NCI-H1694 treated with DMSO at 0.1 percent for 48 hours (cell line): ENCODE results near the gene WIZ.

Experiments
- DNase-seq: peaks from one replicate; lab custom pipeline; 2025; lab: John Stamatoyannopoulos, UW

The WIZ gene

GRCh38 chr19:15464394-15465385 is 14.9 kb upstream of the WIZ start, which contains the start of gene RASAL3:
Gene RASAL3 (minus strand): TSS chr19:15464544. CDS start chr19:15464358, 186 bp downstream.
- no peak for DNase-seq

- no peak for DNase-seq
These were observed 14.2 kb upstream of the WIZ start for GRCh38 chr19:15463861-15464371.

- no peak for DNase-seq
These were observed 11.9 kb upstream of the WIZ start for GRCh38 chr19:15461694-15462093.

GRCh38 chr19:15457701-15458484 is 8.1 kb upstream of the WIZ start:
- DNase-seq = no peak

GRCh38 chr19:15456871-15457700 is 7.3 kb upstream of the WIZ start:
- DNase-seq = no peak

DNA sequence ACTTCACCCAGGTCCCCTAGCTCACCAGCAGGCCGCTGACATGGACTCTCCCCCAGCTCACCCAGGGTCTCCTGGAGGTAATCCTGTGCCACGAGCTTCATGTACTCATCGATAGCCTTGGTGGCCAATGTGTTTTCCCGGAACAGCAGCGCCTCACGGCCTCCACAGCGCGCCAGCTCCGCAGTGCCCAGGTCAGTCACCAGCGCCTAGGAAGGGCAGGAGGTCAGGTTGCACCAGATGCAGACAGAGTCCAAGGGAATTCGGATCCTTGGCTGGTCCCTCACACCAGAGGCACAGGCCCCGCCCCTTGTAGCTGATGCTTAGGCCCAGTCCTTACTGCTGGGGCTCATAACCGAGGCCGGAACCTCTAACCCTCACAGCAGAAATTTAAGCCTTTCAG is 6.7 kb upstream of the WIZ start:
- no peak for DNase-seq

DNA sequence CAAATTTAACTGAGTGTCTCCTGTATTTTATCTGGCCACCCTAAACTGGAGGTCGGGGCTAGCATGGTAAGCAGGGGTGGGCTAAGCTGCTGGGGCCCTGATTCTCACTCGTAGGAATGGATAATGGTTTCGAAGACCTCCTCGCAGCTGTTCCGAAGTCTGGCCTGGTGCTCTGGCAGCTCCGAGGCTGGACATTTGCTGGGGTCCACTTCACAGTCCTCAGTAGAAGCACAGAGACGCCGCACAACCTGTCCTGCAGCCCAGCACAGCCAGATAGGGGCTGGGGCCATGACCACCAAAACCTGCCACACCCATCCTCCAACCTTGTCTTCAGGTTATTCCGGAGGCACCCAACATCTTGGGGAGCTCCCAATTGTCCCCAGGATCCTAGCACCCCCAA is 6.2 kb upstream of the WIZ start:
- DNase-seq = no peak

DNA sequence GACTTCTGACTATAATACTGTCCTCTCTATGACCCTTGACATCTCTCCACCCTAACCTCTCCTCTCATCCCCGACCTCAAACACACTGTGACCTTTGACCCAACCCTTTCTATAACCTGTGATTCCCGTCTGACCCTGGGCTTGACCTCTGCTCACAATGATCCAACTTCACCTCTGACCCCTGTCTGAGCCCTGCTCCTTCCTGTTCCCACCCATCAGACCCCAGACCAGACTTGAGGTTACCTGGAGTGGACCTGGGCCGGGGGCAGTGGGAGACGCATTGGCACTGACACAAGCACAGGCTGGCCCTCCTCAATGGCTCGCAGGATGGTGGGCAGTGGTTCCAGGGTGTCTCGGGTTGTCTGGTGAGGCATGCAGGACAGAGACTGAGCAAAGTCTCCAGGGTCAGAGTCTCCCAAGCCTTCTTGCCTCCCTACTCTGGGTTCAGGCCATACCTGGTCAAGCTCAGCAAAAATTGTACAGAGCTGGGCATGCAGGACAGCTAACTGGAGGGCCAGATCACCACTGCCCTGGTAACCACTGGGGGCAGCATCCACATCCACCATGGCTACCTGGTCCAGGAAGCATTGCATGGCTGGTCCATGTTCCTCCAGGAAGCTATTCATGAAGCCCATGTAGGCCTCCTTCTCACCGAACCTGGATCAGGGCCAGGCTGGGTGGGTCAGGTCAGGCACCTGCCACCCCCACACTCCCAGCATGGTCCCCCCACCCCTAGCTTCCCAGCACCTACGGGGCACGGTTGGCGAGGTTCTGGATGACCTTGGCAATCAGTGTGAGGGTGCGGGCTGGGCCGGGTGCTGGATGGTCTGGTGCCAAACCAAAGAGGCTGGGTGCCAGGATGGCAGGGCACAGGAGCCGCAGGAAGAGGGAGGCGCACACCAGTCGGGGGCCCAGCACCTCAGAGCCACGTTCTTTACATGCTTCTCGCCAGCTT is 4.4 kb upstream of the WIZ start:
- no peak for DNase-seq

DNA sequence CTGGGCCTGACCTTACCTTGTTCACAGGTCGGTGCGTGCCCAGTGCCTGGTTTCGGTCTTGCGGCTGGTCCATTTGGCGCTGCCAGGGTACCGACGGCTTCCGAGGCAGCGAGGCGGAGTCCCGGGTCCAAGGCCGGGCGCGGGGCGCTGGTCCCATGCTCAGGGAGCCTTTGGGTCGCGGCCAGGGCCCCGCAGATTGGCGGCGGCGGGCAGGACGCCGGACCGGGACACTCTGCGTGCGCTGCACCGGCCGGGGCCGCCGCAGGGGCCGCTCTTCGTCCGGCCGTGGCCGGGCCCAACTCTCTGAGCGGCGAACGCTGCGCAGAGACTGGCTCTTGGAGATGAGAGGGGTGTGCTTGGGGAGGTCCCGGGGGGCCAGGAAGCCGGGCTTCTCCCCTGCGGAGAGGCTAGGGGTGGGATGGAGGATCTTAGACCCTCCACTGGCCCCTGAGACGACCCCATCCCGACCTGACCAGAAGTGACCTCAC is 3.4 kb upstream of the WIZ start:
- no peak for DNase-seq

DNA sequence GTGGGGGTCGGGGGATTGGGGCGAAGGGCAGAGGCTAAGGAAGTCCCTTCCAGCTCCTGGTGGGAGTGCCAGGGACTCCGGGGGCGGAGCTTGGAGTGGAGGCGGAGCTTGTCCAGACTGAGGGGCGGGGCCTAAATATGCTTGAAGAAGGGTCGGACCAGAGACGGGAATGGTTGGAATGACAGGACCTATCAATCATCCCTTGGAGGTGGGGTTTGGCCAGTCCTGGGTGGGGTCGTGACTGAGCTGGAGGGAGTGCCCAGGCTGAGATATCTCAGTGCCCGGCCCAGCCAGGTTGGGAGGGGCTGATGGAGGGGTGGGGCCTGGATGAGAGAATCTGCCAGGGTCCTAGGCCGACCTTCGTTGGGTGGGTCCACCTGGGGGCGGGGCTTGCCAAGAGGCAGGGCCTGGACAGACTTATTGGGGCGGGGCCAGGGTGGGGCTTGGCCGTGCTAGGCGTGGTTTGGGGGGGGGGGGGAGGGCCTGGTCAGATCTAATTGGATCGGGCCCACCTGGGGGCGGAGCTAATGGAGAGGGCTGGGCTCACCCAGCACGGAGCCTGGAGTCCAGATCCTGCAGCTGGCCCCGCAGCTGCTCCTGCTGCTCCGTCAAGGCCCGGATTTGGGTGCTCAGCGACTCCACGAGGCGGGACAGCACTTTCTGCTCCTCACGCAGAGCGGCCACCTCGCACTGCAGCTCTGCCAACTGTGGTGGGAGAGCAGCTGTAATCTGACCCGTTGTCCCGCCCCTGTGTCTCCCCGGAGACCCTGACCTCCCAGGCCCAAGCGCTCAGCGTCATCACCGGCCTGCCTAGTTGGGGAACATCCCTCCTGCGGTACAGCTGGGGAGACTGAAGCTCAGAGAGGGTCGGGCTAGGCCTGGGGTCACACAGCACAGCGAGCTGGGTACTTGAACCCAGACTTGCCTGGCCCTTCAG is 2.6 kb upstream of the WIZ start:
- DNase-seq = no peak

DNA sequence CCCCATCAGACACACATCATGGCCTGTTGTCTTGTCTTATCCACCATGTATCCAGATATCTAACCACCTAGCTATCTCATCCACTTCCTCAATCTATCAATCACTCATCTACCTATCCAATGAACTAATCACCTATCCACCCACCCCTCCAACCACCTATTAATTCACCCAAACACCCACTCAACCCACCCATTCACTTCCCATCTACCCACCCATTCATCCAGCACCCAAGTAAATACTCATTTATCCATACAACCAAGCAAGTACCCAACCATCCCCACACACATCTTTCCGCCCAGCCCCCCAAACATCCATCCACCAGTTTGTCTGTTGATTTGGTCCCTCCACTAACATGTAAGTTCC is 753 bp upstream of the WIZ start:
- no peak for DNase-seq

DNA sequence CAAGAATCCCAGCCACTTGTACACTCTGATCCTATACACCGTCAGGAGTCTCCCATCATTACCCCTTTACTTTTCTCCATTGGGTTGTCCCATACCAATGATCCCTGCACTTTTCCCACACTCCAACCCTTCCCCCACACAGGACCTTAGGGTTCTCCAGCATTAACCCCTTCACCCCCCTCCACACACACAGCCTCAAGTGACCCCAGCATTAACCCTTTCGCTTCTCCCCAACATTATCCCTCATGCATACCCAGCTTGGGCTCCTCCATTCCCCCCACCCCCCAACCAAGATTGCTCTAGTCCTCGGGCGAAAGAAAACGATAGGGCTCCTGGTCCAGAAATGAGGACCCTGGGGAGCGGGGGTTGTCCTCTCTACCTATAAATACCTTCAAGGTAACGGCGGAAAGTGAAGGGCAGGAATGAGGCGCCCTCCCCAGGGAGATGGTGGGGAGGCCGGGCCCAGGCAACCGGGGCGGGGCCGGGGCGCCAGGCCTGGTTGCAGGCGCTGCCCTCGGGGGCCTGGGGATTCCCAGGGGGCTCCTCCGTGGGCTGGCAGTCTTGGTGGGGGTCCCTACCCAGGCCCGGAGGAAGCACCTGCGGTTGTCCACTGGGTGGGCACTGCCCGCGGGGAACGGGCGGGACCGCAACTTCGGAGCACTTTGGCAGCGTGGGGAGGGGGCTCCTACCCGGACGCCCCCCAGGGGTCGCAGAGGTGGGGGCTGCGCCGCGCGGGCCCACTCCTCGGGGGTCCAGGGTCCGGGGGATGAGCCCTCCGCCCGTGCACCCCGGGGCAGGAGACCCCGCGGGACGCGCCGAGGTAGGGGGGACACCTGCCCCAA is 757 bp downstream of the WIZ start:
- no peak for DNase-seq

DNA sequence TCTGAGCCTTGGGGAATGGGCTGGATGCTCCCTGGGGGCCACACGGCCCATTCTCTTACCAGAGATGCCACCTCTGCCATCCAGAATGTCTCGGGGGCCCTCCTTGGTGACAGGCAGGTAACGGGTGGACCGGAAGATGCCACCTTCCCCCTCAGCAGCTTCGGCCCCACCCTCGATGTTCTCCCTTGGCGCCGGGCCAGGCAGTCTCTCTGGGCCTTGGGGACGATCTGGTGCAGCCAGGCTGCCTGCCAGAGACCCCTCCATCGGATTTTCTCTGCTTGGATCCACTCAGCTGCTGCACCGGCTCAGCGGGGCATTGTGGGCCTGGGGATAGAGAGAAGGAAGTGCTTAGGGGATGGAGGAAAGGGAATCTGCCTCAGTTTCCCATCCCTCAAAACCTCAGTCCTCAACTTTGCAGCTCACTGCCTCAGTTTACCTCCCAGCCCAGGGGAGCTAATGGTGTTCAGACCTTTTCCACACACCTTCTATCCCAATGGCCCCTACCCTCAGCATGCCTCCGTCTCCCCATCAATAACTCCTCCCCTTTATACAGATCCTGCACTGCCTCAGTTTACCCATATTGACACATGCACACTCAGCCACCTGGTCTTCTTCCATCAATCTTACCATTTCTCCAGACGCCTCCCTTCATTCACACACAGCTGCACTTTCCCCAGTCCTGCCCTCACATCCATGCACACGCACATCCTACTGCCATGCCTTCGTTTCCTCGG is 1.5 kb downstream of the WIZ start:
- no peak for DNase-seq

DNA sequence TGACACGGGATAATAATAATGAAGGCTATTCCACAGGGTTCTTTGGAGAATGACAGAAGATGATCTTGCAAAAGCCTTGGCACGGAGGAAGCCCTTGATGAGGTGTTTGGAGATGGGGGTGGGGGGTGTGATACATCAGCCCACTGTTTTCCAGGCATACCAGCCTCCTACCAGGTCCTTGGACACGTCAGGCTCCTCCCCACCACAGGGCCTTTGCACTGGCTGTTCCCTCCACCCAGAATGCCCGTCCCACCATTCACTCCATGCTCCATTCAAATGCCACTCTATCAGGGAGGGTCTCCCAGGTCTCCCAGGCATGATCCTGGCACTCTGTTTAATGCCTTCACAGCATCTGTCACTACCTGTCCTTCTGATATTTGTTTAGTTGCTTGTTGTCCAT is 2.7 kb downstream of the WIZ start:
- DNase-seq = no peak

GRCh38 chr19:15445807-15446376 is 3.9 kb downstream of the WIZ start:
- DNase-seq = no peak

DNA sequence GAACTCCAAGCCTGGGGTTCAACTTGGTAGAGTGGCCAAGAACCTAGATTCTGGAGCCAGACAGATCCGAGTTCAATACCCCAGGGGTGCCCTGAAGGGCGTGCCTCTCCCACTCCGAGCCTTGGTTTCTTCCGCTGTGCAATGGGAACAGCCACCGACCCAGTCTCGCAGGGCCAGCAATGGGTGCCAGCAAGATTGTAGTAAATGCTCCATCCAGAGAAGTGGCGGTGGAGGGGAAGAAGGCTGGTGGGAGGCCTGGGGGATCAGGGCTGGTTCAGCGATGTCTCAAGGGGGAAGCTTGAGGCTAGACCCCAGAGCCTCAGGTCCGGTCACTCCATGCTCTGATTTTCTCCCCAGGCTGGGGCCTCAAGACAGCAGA is 4.5 kb downstream of the WIZ start:
- DNase-seq = no peak

GRCh38 chr19:15444505-15445226 is 5.1 kb downstream of the WIZ start:
- DNase-seq = no peak
